ENCODE measurements around the gene REPS2.

REPS2 gene

GRCh38 chrX:16992951-16993350 lies 46.5 kb downstream of the REPS2 start:
- TF ChIP-seq CTCF (conservative IDR thresholded peaks at IDR 0.05): no peak
- H3K27ac ChIP-seq: peak overlapping the region; percentile 9; the same call in 1 of the 2 replicates

GRCh38 chrX:16993791-16994318 lies 47.4 kb downstream of the REPS2 start:
- H3K27ac ChIP-seq: no peak overlapping the region
- TF ChIP-seq CTCF (conservative IDR thresholded peaks at IDR 0.05): no peak

DNA sequence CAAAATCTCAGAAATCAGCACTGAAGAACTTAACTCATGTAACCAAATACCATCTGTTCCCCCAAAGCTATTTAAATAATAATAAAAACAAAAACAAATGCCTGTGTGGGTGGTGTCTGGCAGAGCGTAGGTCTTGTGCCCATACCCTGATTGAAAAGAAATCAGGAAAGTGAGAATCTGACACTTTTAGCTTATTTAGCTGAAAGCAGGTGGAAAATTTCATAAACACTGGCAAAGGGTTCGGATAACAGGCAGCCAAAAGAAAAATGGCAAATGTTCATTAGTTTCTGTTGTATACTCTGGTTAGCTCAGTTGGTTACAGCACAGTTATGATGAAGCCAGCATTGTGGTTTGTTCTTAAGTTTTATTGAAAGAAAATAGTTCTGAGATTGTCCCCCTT lies 48.3 kb downstream of the REPS2 start:
- no peak overlapping the region for H3K27ac ChIP-seq
- no peak for TF ChIP-seq CTCF (conservative IDR thresholded peaks at IDR 0.05)

GRCh38 chrX:16997313-16997712 lies 50.9 kb downstream of the REPS2 start:
- H3K27ac ChIP-seq: peak overlapping the region; percentile 47
- TF ChIP-seq CTCF (conservative IDR thresholded peaks at IDR 0.05): no peak

GRCh38 chrX:16999275-16999674 lies 52.8 kb downstream of the REPS2 start:
- no peak overlapping the region for H3K27ac ChIP-seq
- no peak for TF ChIP-seq CTCF (conservative IDR thresholded peaks at IDR 0.05)

- H3K27ac ChIP-seq: no peak overlapping the region
- TF ChIP-seq CTCF (conservative IDR thresholded peaks at IDR 0.05): no peak
These were observed 54.3 kb downstream of the REPS2 start for GRCh38 chrX:17000751-17001150.

DNA sequence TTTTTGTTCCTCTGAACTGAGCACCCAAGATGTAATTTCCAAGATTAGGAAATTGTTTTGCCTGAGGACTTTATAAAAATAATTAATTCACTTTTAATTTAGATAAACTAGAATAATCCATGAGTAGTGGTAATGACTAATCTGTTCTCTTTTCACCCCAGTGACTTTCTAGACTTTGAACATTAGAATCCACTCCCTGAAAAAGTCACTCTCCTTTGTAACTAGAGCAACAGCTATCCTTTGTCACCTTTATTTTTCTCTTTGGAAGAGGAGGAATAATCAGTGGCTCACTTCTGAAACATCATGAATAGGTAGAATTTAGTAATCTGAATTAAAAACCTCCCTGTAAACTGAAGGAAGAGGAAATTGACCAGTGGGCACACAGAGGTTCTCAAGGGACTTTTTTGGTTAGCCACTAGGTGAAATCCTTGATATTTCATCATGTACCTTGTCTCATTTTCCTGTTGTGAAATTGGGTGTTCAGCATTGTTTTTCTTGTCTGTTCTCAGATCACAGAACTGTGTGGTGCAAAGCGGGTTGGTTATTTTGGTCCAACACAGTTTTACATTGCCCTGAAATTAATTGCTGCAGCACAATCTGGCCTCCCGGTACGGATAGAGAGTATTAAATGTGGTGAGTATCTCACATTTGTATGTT lies 59.4 kb downstream of the REPS2 start:
- no peak overlapping the region for H3K27ac ChIP-seq
- no peak for TF ChIP-seq CTCF (conservative IDR thresholded peaks at IDR 0.05)

Data from VCaP (cell line).